DND-41 (cell line): ENCODE results near the gene COCH.

ENCODE experiments used
- CTCF ChIP-seq: IDR thresholded peaks from 2 replicates; pipeline ENCODE4 v1.5.1; 2012; ENCODE audit warnings: borderline replicate concordance, low read length, moderate library complexity, mild to moderate bottlenecking; ENCODE audit not compliant: poor library complexity, severe bottlenecking; ENCODE audit errors: extremely low read depth
- EZH2 ChIP-seq: IDR thresholded peaks from 3 replicates; pipeline ENCODE4 v1.6.1; 2012; ENCODE audit warnings: borderline replicate concordance, low read depth, mild to moderate bottlenecking, moderate library complexity, low read length, inconsistent platforms; ENCODE audit not compliant: severe bottlenecking

GRCh38 chr14:30938617-30939016 lies 64.3 kb downstream of the COCH start:
- no peak for TF ChIP-seq CTCF
- no peak for TF ChIP-seq EZH2
